Fibroblast of skin of back (primary cell): ENCODE measurements around the gene ACADM.
A peak's percentile ranks its signal among the peaks of the same experiment; 100 is the strongest.
"Not testable (repeated sequence)": the region's sequence is repeated elsewhere in the genome, so short reads cannot be mapped to it uniquely, and the experiment has no call there.

Source experiments
- DNase-seq: peaks from one replicate; pipeline ENCODE4 v3.0.0-alpha.2; 2013

ACADM gene

GRCh38 chr1:75742047-75742625 is 17.6 kb downstream of the ACADM start:
- no peak for DNase-seq

DNA sequence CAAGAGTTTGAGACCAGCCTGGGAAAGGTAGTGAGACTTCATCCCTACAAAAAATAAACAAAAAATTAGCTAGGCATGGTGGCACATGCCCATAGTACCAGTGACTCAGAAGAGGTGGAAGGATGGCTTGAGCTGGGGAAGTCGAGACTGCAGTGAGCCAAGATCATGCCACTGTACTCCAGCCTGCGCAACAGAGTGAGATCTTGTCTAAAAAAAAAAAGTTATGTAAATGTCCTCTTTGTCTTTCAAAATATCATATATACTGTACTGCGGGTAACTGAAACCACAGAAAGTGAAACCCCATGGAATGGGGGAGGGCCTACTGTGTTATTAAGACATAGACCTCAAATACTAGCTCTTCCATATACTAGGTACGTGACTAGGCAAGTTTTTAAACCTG is 20.8 kb downstream of the ACADM start:
- DNase-seq = no peak

DNA sequence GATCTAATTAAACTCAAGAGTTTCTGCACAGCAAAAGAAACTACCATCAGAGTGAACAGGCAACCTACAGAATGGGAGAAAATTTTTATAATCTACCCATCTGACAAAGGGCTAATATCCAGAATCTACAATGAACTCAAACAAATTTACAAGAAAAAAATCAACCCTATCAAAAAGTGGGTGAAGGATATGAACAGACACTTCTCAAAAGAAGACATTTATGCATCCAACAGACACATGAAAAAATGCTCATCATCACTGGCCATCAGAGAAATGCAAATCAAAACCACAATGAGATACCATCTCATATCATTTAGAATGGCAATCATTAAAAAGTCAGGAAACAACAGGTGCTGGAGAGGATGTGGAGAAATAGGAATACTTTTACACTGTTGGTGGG is 32.7 kb downstream of the ACADM start:
- not testable (repeated sequence) for DNase-seq

DNA sequence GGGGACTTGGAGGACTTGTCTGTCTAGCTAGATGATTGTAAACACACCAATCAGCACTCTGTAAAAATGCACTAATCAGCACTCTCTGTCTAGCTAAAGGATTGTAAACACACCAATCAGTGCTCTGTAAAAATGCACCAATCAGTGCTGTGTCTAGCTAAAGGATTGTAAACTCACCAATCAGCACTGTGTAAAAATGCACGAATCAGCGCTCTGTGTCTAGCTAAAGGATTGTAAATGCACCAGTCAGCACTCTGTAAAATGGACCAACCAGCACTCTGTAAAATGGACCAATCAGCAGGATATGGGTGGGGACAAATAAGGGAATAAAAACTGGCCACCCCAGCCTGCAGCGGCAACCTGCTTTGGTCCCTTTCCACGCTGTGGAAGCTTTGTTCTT is 34.0 kb downstream of the ACADM start:
- DNase-seq = not testable (repeated sequence)

- DNase-seq = no peak
Measured at GRCh38 chr1:75764057-75764655, 39.6 kb downstream of the ACADM start.

DNA sequence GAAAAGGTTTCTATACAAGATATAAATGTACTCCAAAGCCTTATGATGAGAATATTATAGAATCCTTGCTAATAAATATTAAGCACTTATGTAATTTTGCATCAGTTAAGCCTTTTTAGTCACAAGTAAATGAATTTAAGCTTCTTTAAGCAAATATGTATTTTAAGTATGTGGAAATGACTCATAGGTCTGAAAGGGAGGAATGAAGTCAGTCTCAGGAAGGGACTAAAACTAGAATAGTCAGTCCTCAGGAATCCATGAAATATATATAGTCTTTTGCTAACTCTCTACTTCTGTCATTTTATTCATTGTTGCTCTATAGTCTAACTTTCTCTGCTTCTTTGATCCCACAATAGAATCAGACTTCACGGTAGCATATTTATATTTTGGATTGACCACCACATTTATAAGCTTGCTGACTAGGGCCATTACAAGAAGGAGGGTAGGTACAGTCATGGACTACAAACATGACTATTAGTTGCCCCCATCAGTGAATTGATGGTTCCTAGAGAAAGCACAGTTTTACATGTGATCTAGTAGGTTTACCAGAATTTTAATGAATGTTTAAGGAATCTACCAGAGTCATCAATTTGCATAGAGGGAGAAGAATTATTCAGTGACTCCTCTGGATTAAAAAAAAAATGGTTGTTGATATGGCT is 41.3 kb downstream of the ACADM start:
- peak; percentile 94 for DNase-seq

- peak; percentile 51 for DNase-seq
Measured at GRCh38 chr1:75768016-75768415, 43.5 kb downstream of the ACADM start.

DNA sequence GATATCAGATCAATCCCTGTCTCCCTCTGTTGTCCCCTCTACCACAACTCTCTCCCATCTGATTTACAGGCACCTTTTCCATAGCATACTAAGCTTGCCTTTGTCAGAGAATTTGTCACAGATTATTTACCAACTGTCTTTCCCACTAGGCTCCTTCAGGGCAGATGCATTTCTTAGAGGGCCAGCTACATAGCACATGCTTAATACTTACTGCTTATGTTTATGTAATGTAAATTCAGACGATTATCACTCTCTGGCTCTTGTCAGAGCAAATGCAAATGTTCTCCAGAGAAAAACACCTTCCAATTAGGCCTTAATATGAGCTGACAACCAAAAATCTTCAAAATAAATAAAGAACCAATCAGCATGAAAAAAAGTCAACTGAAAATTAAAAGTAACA is 46.3 kb downstream of the ACADM start:
- DNase-seq = no peak

DNA sequence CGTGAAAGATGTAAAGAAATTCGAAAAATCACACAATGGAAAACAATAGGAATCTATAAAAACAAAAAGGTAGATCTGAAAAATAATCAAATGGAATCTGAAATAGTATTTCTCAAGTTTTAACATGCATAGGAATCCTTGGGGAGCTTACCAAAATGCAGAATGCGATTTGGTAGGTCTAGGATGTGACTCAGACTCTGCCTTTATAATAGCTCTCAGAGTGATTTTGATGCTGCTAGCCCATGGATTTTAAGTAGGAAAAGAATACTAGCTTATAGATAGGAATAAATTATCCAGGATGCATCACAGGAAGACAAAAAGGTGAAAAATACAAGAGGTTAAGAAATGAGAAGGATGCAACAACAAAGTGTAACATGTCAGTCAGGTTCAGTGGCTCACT is 47.5 kb downstream of the ACADM start:
- DNase-seq = no peak

DNA sequence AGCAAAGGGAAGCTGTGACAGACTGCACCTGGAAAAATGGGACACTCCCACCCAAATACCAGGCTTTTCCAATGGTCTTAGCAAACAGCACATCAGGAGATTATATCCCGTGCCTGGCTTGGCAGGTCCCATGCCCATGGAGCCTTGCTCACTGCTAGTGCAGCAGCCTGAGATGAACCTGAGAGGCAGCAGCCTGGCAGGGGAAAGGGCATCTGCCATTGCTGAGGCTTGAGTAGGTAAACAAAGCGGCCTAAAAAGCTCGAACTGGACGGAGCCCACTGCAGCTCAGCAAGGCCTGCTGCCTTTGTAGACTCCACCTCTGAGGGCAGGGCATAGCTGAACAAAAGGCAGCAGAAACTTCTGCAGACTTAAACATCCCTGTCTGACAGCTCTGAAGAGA is 53.3 kb downstream of the ACADM start:
- DNase-seq = not testable (repeated sequence)

GRCh38 chr1:75778694-75779093 is 54.2 kb downstream of the ACADM start:
- not testable (repeated sequence) for DNase-seq

- not testable (repeated sequence) for DNase-seq
Measured at GRCh38 chr1:75780183-75780582, 55.7 kb downstream of the ACADM start.

- DNase-seq = not testable (repeated sequence)
Measured at GRCh38 chr1:75783920-75784319, 59.4 kb downstream of the ACADM start.

DNA sequence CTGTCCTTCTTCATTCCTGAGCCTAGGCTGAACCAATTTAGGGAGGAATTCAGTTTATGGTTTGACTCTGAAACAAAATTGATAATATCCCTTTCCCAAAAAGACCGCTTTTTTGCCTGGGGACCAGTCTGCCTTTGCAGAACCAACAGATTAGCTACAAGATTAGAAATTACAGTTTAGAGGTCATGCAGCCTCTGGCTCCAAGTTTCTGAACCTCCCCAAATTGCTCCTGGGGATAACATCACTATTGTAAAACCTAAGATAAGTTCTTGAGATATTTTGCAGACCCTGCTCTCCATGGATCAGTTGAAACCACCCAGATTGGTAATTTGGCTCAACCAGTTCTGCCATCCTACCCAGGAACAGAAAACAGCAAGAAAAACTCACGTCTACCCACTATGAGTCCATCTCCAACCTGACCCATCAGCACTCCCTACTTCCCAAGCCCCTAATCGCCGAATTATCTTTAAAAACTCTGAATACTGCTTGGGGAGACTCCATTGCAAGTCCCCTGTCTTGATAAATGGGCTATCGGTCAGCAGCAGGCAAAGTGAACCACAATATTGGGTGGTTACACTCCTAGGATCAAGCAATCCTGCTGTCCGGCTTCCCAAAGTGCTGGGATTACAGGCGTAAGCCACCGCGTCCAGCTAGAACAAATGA is 60.9 kb downstream of the ACADM start:
- DNase-seq = no peak

DNA sequence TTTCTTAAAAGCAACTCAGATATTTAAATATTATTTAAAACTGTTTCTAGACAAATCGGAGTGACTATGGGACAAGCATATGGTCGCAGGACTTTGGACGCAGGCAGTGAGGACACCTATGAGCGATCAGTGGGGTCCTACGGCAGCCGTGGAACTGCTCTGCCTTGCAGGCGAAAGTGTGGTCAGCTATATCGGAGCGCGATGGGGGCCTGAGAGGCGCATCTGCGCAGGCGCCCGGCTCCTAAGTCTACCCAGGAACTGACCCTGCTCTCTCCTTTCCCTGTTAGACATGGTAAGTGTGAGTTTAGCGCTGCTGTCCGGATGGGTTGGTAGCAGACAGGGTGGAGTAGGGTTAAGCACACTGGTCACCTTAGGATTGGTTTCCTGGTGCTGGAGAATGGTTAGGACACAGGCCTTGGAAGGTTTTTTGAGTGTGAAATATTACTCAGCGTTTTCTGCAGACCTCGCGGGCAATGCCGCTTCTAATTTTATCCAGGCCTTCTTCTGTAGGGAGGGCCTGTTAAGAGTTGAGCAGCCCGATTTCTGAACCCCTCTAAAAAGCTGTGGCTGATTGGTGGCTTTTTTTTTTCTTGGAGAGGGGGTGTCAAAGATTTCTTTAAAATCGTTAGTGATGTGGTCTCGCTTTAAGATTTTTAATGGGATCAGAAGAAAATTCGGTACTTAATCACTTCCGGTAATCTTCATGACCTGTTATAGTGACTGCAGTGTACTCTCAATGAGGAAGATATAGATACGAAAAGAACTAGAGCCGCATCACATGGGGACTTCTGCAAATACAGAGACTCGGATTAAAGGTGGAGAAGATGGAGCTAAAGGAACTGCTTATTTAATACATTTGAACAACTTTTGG is 61.7 kb downstream of the ACADM start, which contains the start of gene RABGGTB:
RABGGTB (plus strand) TSS at position 274 of the 871 bp plus-strand sequence; CDS start at position 290, 16 bp downstream.
- peak; percentile 94 for DNase-seq

- no peak for DNase-seq
Measured at GRCh38 chr1:75786901-75787493, 62.5 kb downstream of the ACADM start.

DNA sequence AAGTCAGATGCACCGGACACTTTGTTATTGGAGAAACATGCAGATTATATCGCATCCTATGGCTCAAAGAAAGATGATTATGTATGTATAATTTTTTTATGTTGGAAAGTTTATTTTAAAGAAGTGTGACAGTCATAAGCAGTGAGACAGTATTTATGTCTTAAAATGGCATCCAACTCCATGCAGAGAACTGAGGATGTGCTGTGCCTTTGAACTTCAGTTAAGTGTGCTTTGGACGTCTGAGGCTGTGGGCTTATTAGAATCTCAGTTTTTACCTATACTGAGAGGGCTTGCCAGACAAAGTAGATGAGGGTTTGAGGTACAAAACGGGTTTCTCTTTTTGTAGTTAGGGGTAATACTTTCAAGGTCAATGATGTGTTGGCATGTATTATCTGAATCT is 63.0 kb downstream of the ACADM start:
- no peak for DNase-seq

DNA sequence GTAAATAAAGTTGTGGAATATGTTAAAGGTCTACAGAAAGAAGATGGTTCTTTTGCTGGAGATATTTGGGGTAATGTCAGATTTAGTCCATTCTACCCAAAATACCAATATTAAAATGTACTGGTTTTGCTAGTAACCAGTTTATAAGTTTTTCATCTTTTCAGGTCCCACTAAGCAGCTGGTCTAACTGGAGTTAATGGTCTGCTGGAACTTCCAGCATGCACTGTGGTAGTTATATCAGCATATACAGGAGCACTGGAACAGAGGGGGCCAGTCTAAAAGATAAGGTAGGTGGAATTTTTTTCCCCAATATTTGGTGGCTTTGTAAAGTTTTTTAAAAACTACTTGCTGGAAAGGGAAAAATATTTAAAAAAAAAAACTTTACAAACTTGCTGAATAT is 65.5 kb downstream of the ACADM start:
- no peak for DNase-seq

- DNase-seq = no peak
Measured at GRCh38 chr1:75791022-75791421, 66.5 kb downstream of the ACADM start.

DNA sequence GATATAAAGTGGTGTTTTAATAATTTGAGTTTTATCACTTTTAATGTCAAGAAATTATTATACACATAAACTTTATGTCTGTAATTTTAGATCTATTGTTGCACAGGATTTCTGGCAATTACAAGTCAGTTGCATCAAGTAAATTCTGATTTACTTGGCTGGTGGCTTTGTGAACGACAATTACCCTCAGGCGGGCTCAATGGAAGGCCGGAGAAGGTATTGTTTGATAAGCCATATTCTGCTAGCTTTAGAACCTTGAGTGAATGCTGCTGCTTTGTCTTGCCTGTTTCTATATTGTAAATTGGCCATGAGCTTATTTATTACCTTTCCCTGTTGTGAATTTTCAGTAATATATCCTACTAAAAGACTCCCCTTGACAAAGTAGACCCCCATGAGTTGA is 67.6 kb downstream of the ACADM start:
- no peak for DNase-seq

DNA sequence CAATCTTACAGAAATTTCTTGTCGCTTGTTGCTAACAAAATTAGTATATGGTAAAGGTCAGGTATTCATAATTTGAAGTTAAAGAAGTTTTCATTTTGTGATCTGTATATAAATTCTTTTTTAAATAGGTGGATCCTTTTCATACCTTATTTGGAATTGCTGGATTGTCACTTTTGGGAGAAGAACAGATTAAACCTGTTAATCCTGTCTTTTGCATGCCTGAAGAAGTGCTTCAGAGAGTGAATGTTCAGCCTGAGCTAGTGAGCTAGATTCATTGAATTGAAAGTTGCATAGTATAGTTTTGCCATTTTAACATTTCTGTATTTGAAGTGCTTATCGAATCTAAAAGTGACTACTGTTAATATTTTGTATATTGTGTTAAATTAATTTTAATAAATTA is 69.9 kb downstream of the ACADM start:
- no peak for DNase-seq

GRCh38 chr1:75795703-75796193 is 71.2 kb downstream of the ACADM start:
- no peak for DNase-seq
